ENCODE measurements around the gene ESYT1. TPM values are rescaled to one million over a fixed set of nuclear protein-coding genes. Genes with fewer than 3 reads are reported as not detected.

ESYT1 gene
- total RNA-seq, 2 donors from 2014 or later = 66.8 to 167 TPM

- Histone ChIP-seq H3K27ac (peak overlapping the region; percentile 96 to 98), H3K36me3 (peaks cover 0 to 5% of the 10 kb centered on the region in 2 donors), H3K4me1 (replicated peaks) (no peaks in the 10 kb centered on the region), H3K4me3 (peak overlapping the region; percentile 82 to 85), H3K9me3 (no peaks in the 10 kb centered on the region), H3K27me3 (replicated peaks; ENCODE audit: insufficient read depth) (no peaks in the 10 kb centered on the region)
- DNase-seq (ENCODE audit: low spot score) = peak; percentile 76
- WGBS = 2% methylated on average over 42 of the region's 42 CpGs
- TF ChIP-seq POLR2AphosphoS5 (IDR thresholded peaks at IDR 0.05) (peak; percentile 70), CTCF (IDR thresholded peaks at IDR 0.05) (no peak)
- intact Hi-C loops (cut with DNase I) = loop anchor here (1.0 to 10.0 kb wide), 3 partner anchors 63 to 275 kb away; partner anchors contain the start of gene SPRYD4
Measured at GRCh38 chr12:56189918-56190694, 62.0 kb downstream of the ESYT1 start.

DNA sequence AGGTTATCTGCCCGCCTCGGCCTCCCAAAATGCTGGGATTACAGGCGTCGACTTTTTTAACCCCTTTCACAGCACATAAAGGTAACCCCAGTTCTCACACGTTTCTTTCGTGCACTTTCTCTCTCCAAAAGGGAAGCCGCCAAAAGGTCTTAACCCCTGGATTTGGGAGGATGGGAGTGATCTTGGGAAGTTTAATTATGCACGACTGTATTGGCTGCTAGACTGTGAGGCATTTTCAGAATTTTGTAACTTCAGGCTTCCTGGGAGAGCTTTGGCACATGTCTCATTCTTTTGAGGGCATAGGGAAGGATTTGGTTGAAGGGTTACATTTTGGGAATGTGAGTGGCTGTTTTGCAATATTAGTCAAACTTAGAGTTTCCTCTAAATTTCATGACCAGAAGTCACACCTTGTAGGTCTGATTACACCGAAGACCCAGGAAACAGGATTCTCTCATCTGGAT lies 62.7 kb downstream of the ESYT1 start:
- peak overlapping the region; percentile 82 to 85 for H3K4me3 ChIP-seq
- peak overlapping the region; percentile 96 to 98 for H3K27ac ChIP-seq
- H3K27me3 ChIP-seq (replicated peaks; ENCODE audit: insufficient read depth) = no peaks in the 10 kb centered on the region
- H3K9me3 ChIP-seq = no peaks in the 10 kb centered on the region
- intact Hi-C loops (cut with DNase I) = loop anchor here (1.0 to 10.0 kb wide), 2 partner anchors 71 to 274 kb away; partner anchors contain the start of gene SPRYD4
- 17% methylated on average over 9 of the region's 9 CpGs for WGBS
- no peak for DNase-seq (ENCODE audit: low spot score)
- H3K36me3 ChIP-seq = peaks cover 0 to 2% of the 10 kb centered on the region in 2 donors
- no peaks in the 10 kb centered on the region for H3K4me1 ChIP-seq (replicated peaks)
- TF ChIP-seq CTCF (IDR thresholded peaks at IDR 0.05) (no peak), POLR2AphosphoS5 (IDR thresholded peaks at IDR 0.05) (no peak), POLR2A (IDR thresholded peaks at IDR 0.05) (no peak)

DNA sequence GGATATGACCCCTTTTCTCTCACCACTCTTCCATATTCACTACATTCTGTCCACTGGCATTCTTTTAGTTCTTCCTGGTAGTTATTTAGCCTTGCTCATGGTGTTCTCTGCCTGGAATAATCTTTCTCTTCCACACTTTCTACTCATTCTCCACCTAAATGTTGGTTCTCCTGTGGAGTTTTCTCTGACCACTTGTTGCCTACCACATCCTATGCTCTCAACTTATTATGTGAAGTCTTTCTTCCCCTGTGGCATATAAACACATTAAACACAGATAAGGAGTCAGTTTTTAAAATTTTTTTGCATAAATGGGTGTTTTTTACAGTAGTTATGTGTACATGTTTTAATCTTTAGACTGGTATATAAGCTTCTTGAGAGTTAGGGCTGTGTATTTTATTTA lies 64.5 kb downstream of the ESYT1 start:
- no peak for DNase-seq (ENCODE audit: low spot score)
- H3K27me3 ChIP-seq (replicated peaks; ENCODE audit: insufficient read depth) = no peaks in the 10 kb centered on the region
- no peaks in the 10 kb centered on the region for H3K4me1 ChIP-seq (replicated peaks)
- H3K36me3 ChIP-seq = no peaks in the 10 kb centered on the region
- H3K9me3 ChIP-seq = no peaks in the 10 kb centered on the region
- TF ChIP-seq POLR2A (IDR thresholded peaks at IDR 0.05) = no peak
- TF ChIP-seq POLR2AphosphoS5 (IDR thresholded peaks at IDR 0.05) = no peak
- TF ChIP-seq CTCF (IDR thresholded peaks at IDR 0.05) = no peak
- intact Hi-C loops (cut with DNase I) = loop anchor here (2.0 to 10.0 kb wide), 2 partner anchors 32 to 272 kb away; partner anchors contain the start of genes NABP2 and SPRYD4
- no peak overlapping the region for H3K27ac ChIP-seq
- H3K4me3 ChIP-seq = no peak overlapping the region

DNA sequence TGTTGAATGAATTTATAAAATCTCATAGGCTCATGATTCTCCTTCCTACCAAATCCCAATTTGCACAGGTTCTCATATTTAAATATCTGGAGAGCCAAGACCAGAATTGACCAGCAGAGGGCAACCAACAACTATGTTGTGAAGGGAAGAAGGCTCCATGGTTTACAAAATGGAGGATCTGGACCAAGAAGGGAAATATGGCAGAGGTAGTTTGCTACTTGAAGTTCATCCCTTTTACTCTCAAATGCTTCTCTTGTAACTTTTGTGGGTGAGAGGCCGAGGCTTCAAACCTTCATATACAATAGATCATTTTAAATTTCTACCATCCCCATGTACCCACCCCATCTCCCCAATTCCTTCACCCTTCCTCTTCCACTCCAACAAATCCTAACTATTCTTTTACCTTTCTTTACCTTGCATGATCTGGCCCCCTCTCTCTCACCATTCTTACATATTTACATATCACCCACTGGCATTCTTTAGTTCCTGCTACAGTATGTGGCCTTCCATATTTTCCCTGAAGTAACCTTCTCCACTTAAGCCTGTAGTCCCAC lies 65.0 kb downstream of the ESYT1 start:
- H3K27ac ChIP-seq = no peak overlapping the region
- intact Hi-C loops (cut with DNase I) = loop anchor here (2.0 to 10.0 kb wide), 2 partner anchors 32 to 272 kb away; partner anchors contain the start of genes NABP2 and SPRYD4
- H3K9me3 ChIP-seq = no peaks in the 10 kb centered on the region
- TF ChIP-seq POLR2A (IDR thresholded peaks at IDR 0.05) (no peak), POLR2AphosphoS5 (IDR thresholded peaks at IDR 0.05) (peak; percentile 86), CTCF (IDR thresholded peaks at IDR 0.05) (peak; percentile 66 to 96 (median 82))
- H3K4me3 ChIP-seq = no peak overlapping the region
- H3K27me3 ChIP-seq (replicated peaks; ENCODE audit: insufficient read depth) = no peaks in the 10 kb centered on the region
- no peaks in the 10 kb centered on the region for H3K4me1 ChIP-seq (replicated peaks)
- peak; percentile 85 for DNase-seq (ENCODE audit: low spot score)
- 70% methylated on average over 1 of the region's 1 CpG for WGBS
- no peaks in the 10 kb centered on the region for H3K36me3 ChIP-seq

Other genes starting within 250 kb of the ESYT1 start
- gene PYM1, start 200.4 kb upstream of the ESYT1 start, total RNA-seq = 10 to 100 TPM; 89.0 to 94.5 TPM
- 100 to 1,000 TPM in 1 of 2 donors, 10 to 100 TPM in 1; 74.9 to 161 TPM for gene DGKA, start 197.1 kb upstream of the ESYT1 start, total RNA-seq
- 1 to 10 TPM in 1 of 2 donors, under 1 TPM in 1; 0.18 to 8.6 TPM for gene PMEL, start 162.2 kb upstream of the ESYT1 start, total RNA-seq
- gene CDK2, start 161.4 kb upstream of the ESYT1 start, total RNA-seq = 10 to 100 TPM; 24.3 to 28.2 TPM
- gene RAB5B, start 154.2 kb upstream of the ESYT1 start, total RNA-seq = 100 to 1,000 TPM in 1 of 2 donors, 10 to 100 TPM in 1; 82.5 to 191 TPM
- gene SUOX, start 131.0 kb upstream of the ESYT1 start, total RNA-seq = 10 to 100 TPM; 23.6 to 49.6 TPM
- gene IKZF4, start 107.2 kb upstream of the ESYT1 start, total RNA-seq = 1 to 10 TPM; 2.2 to 6.2 TPM
- gene RPS26, start 86.3 kb upstream of the ESYT1 start, total RNA-seq = 1,000 to 10,000 TPM in 1 of 2 donors, 100 to 1,000 TPM in 1; 284 to 1,659 TPM
- gene ERBB3, start 48.1 kb upstream of the ESYT1 start, total RNA-seq = 100 to 1,000 TPM in 1 of 2 donors, 10 to 100 TPM in 1; 77.3 to 117 TPM
- gene PA2G4, start 23.7 kb upstream of the ESYT1 start, total RNA-seq = 10 to 100 TPM; 75.0 to 93.3 TPM
- 1,000 to 10,000 TPM; 2,549 to 4,385 TPM for gene RPL41, start 11.6 kb upstream of the ESYT1 start, total RNA-seq
- gene ZC3H10, start 10.0 kb upstream of the ESYT1 start, total RNA-seq = 1 to 10 TPM; 4.6 to 9.1 TPM
- 100 to 1,000 TPM in 1 of 2 donors, 10 to 100 TPM in 1; 66.4 to 203 TPM for gene MYL6B, start 24.3 kb downstream of the ESYT1 start, total RNA-seq
- 1,000 to 10,000 TPM; 1,587 to 1,792 TPM for gene MYL6, start 30.1 kb downstream of the ESYT1 start, total RNA-seq
- gene SMARCC2, start 61.2 kb downstream of the ESYT1 start, total RNA-seq = 100 to 1,000 TPM in 1 of 2 donors, 10 to 100 TPM in 1; 60.4 to 101 TPM
- gene RNF41, start 93.7 kb downstream of the ESYT1 start, total RNA-seq = 10 to 100 TPM; 74.4 to 90.4 TPM
- 10 to 100 TPM; 21.4 to 33.2 TPM for gene NABP2, start 96.1 kb downstream of the ESYT1 start, total RNA-seq
- gene SLC39A5, start 101.8 kb downstream of the ESYT1 start, total RNA-seq = not detected
- 10 to 100 TPM; 18.5 to 29.0 TPM for gene ANKRD52, start 130.1 kb downstream of the ESYT1 start, total RNA-seq
- gene COQ10A, start 138.7 kb downstream of the ESYT1 start, total RNA-seq = 10 to 100 TPM; 15.9 to 17.6 TPM
- 100 to 1,000 TPM; 106 to 110 TPM for gene CS, start 172.1 kb downstream of the ESYT1 start, total RNA-seq
- gene CNPY2, start 187.7 kb downstream of the ESYT1 start, total RNA-seq = 100 to 1,000 TPM in 1 of 2 donors, 10 to 100 TPM in 1; 97.7 to 101 TPM
- 10 to 100 TPM; 31.8 to 60.8 TPM for gene PAN2, start 205.7 kb downstream of the ESYT1 start, total RNA-seq
- not detected for gene IL23A, start 210.6 kb downstream of the ESYT1 start, total RNA-seq
- 100 to 1,000 TPM in 1 of 2 donors, 10 to 100 TPM in 1; 99.8 to 128 TPM for gene STAT2, start 231.8 kb downstream of the ESYT1 start, total RNA-seq
- gene APOF, start 234.6 kb downstream of the ESYT1 start, total RNA-seq = 1 to 10 TPM in 1 of 2 donors, under 1 TPM in 1; 0.62 to 1.1 TPM